Measurements from ENCODE around the gene NPBWR2.

DNA sequence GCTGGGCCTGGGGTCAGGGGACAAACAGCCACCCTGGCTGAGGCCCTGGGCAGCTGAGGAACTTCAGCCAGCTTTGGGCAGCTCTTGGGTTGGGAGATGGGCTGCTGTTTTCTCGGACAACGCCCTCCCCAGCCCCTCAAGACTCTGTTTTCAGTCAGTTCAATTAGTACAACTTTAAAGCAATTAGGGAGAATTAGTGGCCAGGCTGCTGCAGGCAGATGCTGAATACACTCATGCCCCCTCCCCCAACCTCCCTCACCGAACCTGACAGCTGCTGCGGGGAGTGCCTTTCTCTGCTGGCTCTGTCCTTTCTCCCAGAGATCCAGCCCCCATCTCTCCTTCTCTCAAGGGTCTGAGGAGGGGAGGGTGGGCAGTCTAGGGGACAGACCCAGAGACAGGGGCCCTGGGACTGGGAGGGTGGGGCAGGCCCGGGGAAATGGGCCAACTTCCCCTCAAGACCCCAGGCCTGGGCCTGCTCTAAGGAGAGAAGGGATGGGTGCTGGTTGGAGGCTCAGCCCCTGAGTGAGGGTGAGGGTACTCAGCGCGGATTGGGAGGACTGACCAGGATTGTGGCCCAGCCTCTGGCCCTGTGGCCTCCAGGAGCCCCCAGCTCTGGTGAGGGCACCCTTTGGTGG is 39.1 kb upstream of the NPBWR2 start:
- TF ChIP-seq, protein P1, sequence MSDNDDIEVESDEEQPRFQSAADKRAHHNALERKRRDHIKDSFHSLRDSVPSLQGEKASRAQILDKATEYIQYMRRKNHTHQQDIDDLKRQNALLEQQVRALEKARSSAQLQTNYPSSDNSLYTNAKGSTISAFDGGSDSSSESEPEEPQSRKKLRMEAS (IDR thresholded peaks at IDR 0.05) = no peak
- no peak for TF ChIP-seq SP1 (IDR thresholded peaks at IDR 0.05)
- TF ChIP-seq, protein P2, sequence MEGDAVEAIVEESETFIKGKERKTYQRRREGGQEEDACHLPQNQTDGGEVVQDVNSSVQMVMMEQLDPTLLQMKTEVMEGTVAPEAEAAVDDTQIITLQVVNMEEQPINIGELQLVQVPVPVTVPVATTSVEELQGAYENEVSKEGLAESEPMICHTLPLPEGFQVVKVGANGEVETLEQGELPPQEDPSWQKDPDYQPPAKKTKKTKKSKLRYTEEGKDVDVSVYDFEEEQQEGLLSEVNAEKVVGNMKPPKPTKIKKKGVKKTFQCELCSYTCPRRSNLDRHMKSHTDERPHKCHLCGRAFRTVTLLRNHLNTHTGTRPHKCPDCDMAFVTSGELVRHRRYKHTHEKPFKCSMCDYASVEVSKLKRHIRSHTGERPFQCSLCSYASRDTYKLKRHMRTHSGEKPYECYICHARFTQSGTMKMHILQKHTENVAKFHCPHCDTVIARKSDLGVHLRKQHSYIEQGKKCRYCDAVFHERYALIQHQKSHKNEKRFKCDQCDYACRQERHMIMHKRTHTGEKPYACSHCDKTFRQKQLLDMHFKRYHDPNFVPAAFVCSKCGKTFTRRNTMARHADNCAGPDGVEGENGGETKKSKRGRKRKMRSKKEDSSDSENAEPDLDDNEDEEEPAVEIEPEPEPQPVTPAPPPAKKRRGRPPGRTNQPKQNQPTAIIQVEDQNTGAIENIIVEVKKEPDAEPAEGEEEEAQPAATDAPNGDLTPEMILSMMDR (IDR thresholded peaks at IDR 0.05; ENCODE audit: low read depth, low read length, missing input control) = no peak
- no peak for TF ChIP-seq RAD21 (IDR thresholded peaks at IDR 0.05)
- TF ChIP-seq, protein P3, sequence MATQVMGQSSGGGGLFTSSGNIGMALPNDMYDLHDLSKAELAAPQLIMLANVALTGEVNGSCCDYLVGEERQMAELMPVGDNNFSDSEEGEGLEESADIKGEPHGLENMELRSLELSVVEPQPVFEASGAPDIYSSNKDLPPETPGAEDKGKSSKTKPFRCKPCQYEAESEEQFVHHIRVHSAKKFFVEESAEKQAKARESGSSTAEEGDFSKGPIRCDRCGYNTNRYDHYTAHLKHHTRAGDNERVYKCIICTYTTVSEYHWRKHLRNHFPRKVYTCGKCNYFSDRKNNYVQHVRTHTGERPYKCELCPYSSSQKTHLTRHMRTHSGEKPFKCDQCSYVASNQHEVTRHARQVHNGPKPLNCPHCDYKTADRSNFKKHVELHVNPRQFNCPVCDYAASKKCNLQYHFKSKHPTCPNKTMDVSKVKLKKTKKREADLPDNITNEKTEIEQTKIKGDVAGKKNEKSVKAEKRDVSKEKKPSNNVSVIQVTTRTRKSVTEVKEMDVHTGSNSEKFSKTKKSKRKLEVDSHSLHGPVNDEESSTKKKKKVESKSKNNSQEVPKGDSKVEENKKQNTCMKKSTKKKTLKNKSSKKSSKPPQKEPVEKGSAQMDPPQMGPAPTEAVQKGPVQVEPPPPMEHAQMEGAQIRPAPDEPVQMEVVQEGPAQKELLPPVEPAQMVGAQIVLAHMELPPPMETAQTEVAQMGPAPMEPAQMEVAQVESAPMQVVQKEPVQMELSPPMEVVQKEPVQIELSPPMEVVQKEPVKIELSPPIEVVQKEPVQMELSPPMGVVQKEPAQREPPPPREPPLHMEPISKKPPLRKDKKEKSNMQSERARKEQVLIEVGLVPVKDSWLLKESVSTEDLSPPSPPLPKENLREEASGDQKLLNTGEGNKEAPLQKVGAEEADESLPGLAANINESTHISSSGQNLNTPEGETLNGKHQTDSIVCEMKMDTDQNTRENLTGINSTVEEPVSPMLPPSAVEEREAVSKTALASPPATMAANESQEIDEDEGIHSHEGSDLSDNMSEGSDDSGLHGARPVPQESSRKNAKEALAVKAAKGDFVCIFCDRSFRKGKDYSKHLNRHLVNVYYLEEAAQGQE (IDR thresholded peaks at IDR 0.05) = no peak
- TF ChIP-seq, protein P4, sequence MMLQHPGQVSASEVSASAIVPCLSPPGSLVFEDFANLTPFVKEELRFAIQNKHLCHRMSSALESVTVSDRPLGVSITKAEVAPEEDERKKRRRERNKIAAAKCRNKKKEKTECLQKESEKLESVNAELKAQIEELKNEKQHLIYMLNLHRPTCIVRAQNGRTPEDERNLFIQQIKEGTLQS (IDR thresholded peaks at IDR 0.05) = no peak
- TF ChIP-seq NR2F2 (IDR thresholded peaks at IDR 0.05) = no peak
- no peak for TF ChIP-seq GABPA (IDR thresholded peaks at IDR 0.05 in 1 of 2, conservative IDR thresholded peaks at IDR 0.05 in 1 of 2)
- TF ChIP-seq JUND (IDR thresholded peaks at IDR 0.05) = no peak

All from liver (tissue), 3 donors.